ENCODE measurements around the gene LRRC75B. TPM values are rescaled to one million over a fixed set of nuclear protein-coding genes. Genes with fewer than 3 reads are reported as not detected.

Gene LRRC75B
- total RNA-seq, 1 experiment from 2014 or later, result 14.5 TPM

DNA sequence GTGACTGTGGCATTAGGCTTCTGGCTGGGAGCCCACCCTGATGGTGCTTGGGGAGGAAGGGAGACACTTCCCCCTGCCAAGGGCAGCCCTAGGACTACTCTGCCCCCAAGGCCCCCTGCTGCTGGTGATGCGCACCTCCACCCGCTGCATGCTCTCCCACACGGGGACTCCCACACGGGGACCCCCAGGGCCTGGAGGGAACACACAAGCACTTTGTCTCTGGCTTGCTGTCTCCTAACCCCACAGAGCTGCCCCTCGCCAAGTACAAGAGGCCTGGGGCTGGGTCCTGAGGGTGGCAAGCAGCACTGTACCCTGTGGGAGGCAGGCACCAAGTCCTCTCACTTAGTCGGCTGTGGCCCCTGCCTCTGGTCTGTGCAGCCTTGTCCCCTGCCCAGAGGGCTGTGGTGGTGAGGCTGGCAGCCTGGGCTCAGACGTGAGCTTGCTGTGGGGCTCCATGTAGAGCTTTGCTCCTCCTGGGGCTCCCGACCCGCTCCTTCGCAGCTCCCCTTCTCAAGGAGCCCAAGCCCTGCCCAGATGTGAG, 7.9 kb downstream of the LRRC75B start:
- intact Hi-C loops (cut with micrococcal nuclease; ENCODE audit: unreplicated experiment), result no loop called here
- BruUV-seq (replicated peaks), result no TSS peak
- Mint-ChIP-seq H3K9me3 (ENCODE audit: low read depth, unreplicated experiment) (no peaks in the 10 kb centered on the region), H3K27ac (ENCODE audit: unreplicated experiment) (no peak overlapping the region), H3K4me1 (ENCODE audit: low read depth, unreplicated experiment) (peaks cover 61% of the 10 kb centered on the region), H3K27me3 (ENCODE audit: unreplicated experiment) (no peaks in the 10 kb centered on the region), H3K4me3 (ENCODE audit: low read depth, unreplicated experiment) (no peak overlapping the region), H3K36me3 (ENCODE audit: insufficient read depth, unreplicated experiment) (peaks cover 39% of the 10 kb centered on the region)
- CTCF ChIA-PET, result interaction anchor here (0.5 kb wide), 2 partner anchors 13 to 423 kb away, joined by 3 to 4 read pairs; no protein-coding TSS in a partner anchor
- no peak for DNase-seq
- TF ChIP-seq, protein P1, sequence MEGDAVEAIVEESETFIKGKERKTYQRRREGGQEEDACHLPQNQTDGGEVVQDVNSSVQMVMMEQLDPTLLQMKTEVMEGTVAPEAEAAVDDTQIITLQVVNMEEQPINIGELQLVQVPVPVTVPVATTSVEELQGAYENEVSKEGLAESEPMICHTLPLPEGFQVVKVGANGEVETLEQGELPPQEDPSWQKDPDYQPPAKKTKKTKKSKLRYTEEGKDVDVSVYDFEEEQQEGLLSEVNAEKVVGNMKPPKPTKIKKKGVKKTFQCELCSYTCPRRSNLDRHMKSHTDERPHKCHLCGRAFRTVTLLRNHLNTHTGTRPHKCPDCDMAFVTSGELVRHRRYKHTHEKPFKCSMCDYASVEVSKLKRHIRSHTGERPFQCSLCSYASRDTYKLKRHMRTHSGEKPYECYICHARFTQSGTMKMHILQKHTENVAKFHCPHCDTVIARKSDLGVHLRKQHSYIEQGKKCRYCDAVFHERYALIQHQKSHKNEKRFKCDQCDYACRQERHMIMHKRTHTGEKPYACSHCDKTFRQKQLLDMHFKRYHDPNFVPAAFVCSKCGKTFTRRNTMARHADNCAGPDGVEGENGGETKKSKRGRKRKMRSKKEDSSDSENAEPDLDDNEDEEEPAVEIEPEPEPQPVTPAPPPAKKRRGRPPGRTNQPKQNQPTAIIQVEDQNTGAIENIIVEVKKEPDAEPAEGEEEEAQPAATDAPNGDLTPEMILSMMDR (IDR thresholded peaks at IDR 0.05; ENCODE audit: unreplicated experiment), result no peak

DNA sequence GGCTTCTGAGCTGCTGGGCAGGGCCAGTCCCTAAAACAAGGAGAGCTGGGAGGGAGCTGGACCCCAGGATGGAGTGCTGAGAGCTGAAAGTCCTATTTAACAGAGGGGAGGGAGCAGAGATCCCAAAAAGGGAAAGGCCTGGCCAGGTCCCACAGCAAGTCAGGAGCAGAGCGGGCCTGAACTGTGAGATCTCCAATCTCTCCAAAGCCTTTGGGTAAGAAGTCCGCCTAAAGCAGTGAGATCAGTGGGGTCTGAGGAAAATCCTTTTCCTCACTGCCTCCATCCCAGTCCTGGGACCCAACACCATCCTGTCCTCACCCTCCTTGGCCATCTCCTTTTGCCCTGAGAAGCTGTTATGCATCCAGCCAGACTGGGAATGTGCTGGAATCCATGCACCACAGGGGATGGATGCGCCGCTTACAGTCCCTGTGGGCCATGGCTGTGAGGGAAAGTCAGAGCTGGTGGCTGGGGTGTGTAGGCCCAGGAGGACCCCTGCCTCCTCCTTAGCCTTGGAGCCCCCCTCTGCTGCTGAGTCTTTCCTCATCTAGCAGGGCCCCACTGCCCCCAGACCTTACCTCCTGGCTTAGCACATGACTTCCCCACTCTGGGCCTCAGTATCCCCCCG, 8.6 kb downstream of the LRRC75B start:
- Mint-ChIP-seq H3K4me1 (ENCODE audit: low read depth, unreplicated experiment) (peaks cover 61% of the 10 kb centered on the region), H3K27me3 (ENCODE audit: unreplicated experiment) (no peaks in the 10 kb centered on the region), H3K36me3 (ENCODE audit: insufficient read depth, unreplicated experiment) (peaks cover 38% of the 10 kb centered on the region), H3K4me3 (ENCODE audit: low read depth, unreplicated experiment) (peak overlapping the region; percentile 17), H3K9me3 (ENCODE audit: low read depth, unreplicated experiment) (no peaks in the 10 kb centered on the region), H3K27ac (ENCODE audit: unreplicated experiment) (peak overlapping the region; percentile 54)
- TF ChIP-seq, protein P1 (IDR thresholded peaks at IDR 0.05; ENCODE audit: unreplicated experiment), result no peak
- CTCF ChIA-PET, result interaction anchor here (0.5 to 1.1 kb wide), 4 partner anchors 13 to 423 kb away, joined by 3 to 9 read pairs (median 4); partner anchors contain the start of gene SGSM1
- no peak for DNase-seq
- no TSS peak for BruUV-seq (replicated peaks)
- intact Hi-C loops (cut with micrococcal nuclease; ENCODE audit: unreplicated experiment), result no loop called here

DNA sequence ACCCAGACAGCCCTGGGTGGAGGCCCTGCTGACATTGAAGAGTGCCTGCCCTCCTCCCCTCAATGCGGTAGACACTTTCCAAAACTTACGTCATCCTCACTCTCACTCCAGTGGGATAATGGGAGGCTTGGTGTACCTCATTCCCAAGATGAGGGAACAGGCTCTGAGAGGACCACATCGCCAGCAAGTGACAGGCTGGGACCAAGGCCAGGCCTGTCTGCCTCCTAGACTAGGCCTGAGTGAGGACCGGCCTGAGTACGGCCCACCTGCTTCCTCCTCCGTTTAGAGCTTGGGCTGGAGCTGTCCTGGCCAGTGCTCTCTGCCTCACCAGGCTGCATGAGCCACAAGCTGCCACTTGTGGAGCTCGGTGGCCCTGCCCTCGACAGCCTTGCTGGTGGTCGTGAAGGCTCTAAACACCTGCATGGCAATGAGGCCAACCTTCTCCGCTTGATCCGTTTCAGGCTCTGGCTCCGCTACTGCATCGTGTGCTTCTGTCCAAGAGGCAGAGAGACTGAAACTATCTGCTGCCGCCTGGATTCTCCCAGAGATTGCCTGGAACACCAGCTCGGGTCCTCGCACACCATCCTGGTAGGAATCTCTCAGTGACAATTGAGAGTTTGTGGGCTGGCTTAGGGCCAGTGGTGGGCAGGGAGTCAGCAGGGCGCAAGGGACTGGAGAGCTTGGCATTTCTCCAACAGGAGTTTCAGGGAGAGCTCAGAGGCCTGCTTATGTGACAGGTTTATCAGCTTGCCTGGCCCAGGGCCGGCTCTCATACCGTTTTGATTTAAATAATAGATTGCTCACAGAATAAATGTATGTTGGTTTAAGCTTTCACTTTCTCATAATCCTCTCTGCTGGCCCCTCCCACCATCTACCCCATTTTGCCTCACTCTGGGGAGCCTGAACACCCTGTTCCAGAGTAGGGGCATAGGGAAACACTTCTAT, 9.4 kb downstream of the LRRC75B start:
- H3K4me1 Mint-ChIP-seq (ENCODE audit: low read depth, unreplicated experiment), result peaks cover 62% of the 10 kb centered on the region
- no peaks in the 10 kb centered on the region for H3K27me3 Mint-ChIP-seq (ENCODE audit: unreplicated experiment)
- peak overlapping the region; percentile 54 for H3K27ac Mint-ChIP-seq (ENCODE audit: unreplicated experiment)
- BruUV-seq (replicated peaks), result no TSS peak
- CTCF ChIA-PET, result interaction anchor here (0.6 to 1.1 kb wide), 2 partner anchors 13 to 223 kb away, joined by 3 to 9 read pairs; partner anchors contain the start of gene SGSM1
- intact Hi-C loops (cut with micrococcal nuclease; ENCODE audit: unreplicated experiment), result no loop called here
- peaks cover 32% of the 10 kb centered on the region for H3K36me3 Mint-ChIP-seq (ENCODE audit: insufficient read depth, unreplicated experiment)
- H3K9me3 Mint-ChIP-seq (ENCODE audit: low read depth, unreplicated experiment), result no peaks in the 10 kb centered on the region
- TF ChIP-seq, protein P1 (IDR thresholded peaks at IDR 0.05; ENCODE audit: unreplicated experiment), result no peak
- DNase-seq, result peak; percentile 55
- H3K4me3 Mint-ChIP-seq (ENCODE audit: low read depth, unreplicated experiment), result peak overlapping the region; percentile 17

DNA sequence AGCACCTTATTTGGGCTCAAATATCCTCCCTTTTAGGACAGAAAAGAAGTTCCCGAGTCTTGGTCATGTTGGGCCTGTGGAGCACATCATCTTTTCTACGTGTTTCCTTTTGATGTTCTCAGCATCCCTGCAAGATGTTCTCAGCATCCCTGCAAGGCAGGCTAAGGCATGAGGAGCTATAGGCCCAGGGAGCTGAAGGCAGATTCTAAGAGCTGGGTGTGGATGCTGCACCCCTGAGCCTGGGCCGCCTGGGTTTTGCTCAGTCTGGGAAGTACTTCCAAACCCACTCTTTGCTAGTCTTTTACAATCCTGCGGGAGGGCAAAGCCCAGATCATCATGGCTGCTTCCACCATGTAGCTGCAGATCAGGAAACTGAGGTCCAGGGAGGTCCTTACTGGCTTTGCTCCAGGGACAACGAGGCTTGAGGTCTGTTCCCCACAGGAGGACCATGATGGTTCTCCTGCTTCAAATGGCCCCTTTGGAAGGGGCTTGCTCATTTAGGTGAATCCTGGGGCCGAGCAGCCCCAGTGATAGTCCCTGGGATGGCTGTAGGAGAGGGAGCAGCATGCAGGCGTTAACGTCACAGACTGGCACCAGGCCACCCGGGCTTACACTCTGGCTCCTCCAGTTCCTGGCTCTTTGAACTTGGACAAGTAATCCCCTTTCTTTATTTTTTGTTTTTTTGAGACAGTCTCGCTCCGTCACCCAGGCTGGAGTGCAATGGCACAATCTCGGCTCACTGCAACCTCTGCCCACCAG, 10.6 kb downstream of the LRRC75B start:
- TF ChIP-seq, protein P1 (IDR thresholded peaks at IDR 0.05; ENCODE audit: unreplicated experiment), result no peak
- H3K4me1 Mint-ChIP-seq (ENCODE audit: low read depth, unreplicated experiment), result peaks cover 57% of the 10 kb centered on the region
- BruUV-seq (replicated peaks), result no TSS peak
- intact Hi-C loops (cut with micrococcal nuclease; ENCODE audit: unreplicated experiment), result no loop called here
- no peaks in the 10 kb centered on the region for H3K27me3 Mint-ChIP-seq (ENCODE audit: unreplicated experiment)
- H3K27ac Mint-ChIP-seq (ENCODE audit: unreplicated experiment), result no peak overlapping the region
- H3K36me3 Mint-ChIP-seq (ENCODE audit: insufficient read depth, unreplicated experiment), result peaks cover 41% of the 10 kb centered on the region
- CTCF ChIA-PET, result no interaction called here
- no peak overlapping the region for H3K4me3 Mint-ChIP-seq (ENCODE audit: low read depth, unreplicated experiment)
- no peak for DNase-seq
- no peaks in the 10 kb centered on the region for H3K9me3 Mint-ChIP-seq (ENCODE audit: low read depth, unreplicated experiment)

Measured in Calu3 (cell line).